Neural cell (in vitro differentiated cells): ENCODE results near the gene RAB3A. TPM values are rescaled to one million over a fixed set of nuclear protein-coding genes. Genes with fewer than 3 reads are reported as not detected.

Experiments used
- H2AFZ ChIP-seq: fragments of 200-600, 300-800 bp; sonication (generic), shearing (Covaris generic); 2 replicates; pipeline ENCODE4 v1.6.0; 2014; ENCODE audit warnings: low read depth, mild to moderate bottlenecking, antibody characterized with exemption, low read length, moderate library complexity
- H3F3A ChIP-seq: fragments of 200-600 bp; shearing (Covaris generic); 2 replicates; pipeline ENCODE4 v1.6.1; 2016; ENCODE audit warnings: mild to moderate bottlenecking, moderate library complexity, mixed read lengths, antibody characterized with exemption, low read length; ENCODE audit not compliant: insufficient read depth, poor library complexity, severe bottlenecking
- H3K27ac ChIP-seq: fragments of 200-600, 300-800 bp; sonication (generic), shearing (Covaris generic); 2 replicates; pipeline ENCODE4 v1.5.1; 2014; ENCODE audit warnings: mild to moderate bottlenecking, low read length, moderate library complexity
- H3K27me3 ChIP-seq: fragments of 300-800, 200-600 bp; sonication (generic), shearing (Covaris generic); 2 replicates; pipeline ENCODE4 v1.6.0; 2014; ENCODE audit warnings: mild to moderate bottlenecking, low read depth, low read length, moderate library complexity; ENCODE audit not compliant: insufficient read depth
- H3K36me3 ChIP-seq: fragments of 300-800, 200-600 bp; sonication (generic), shearing (Covaris generic); 2 replicates; pipeline ENCODE4 v1.5.1; 2014; ENCODE audit warnings: mild to moderate bottlenecking, antibody characterized with exemption, low read length, moderate library complexity; ENCODE audit not compliant: insufficient read depth
- H3K4me2 ChIP-seq: fragments of 300-800, 200-600 bp; sonication (generic), shearing (Covaris generic); 2 replicates; pipeline ENCODE4 v1.6.0; 2014; ENCODE audit warnings: mild to moderate bottlenecking, low read length
- H3K4me3 ChIP-seq: fragments of 300-800, 200-600 bp; sonication (generic), shearing (Covaris generic); 2 replicates; pipeline ENCODE4 v1.5.1; 2014; ENCODE audit warnings: mild to moderate bottlenecking, low read length, moderate library complexity
- H3K79me2 ChIP-seq: fragments of 200-600 bp; shearing (Covaris generic); replicated peaks from 2 replicates; pipeline ENCODE4 v1.6.0; 2014; ENCODE audit warnings: mild to moderate bottlenecking, low read length, moderate library complexity; ENCODE audit not compliant: insufficient read depth
- H3K9ac ChIP-seq: fragments of 300-800, 200-600 bp; sonication (generic), shearing (Covaris generic); 2 replicates; pipeline ENCODE4 v1.6.1; 2016; ENCODE audit warnings: mild to moderate bottlenecking, low read length, mixed read lengths
- H3K9me2 ChIP-seq: fragments of 200-600 bp; shearing (Covaris generic); 2 replicates; pipeline ENCODE4 v1.6.1; 2016; ENCODE audit warnings: mild to moderate bottlenecking, low read length, mixed read lengths; ENCODE audit not compliant: insufficient read depth
- H3K9me3 ChIP-seq: fragments of 200-600, 300-800 bp; sonication (generic), shearing (Covaris generic); 2 replicates; pipeline ENCODE4 v1.6.1; 2016; ENCODE audit warnings: mild to moderate bottlenecking, mixed run types, low read length, moderate library complexity, mixed read lengths
- H4K20me1 ChIP-seq: fragments of 200-600 bp; shearing (Covaris generic); 2 replicates; pipeline ENCODE4 v1.6.1; 2016; ENCODE audit warnings: mild to moderate bottlenecking, mixed run types; ENCODE audit not compliant: insufficient read depth
- EP300 ChIP-seq: fragments of 450-650 bp; conservative IDR thresholded peaks from 2 replicates; pipeline ENCODE4 v1.6.1; 2014; ENCODE audit warnings: antibody characterized with exemption, mild to moderate bottlenecking, moderate library complexity; ENCODE audit not compliant: poor library complexity, severe bottlenecking
- EZH2 ChIP-seq: fragments of 200-600, 300-800 bp; shearing (Covaris generic), sonication (generic); IDR thresholded peaks from 2 replicates; pipeline ENCODE4 v1.6.1; 2014; ENCODE audit warnings: antibody characterized with exemption, low read length, borderline replicate concordance, mild to moderate bottlenecking; ENCODE audit not compliant: insufficient read depth, poor library complexity, severe bottlenecking
- MXI1 ChIP-seq: fragments of 450-650 bp; conservative IDR thresholded peaks from 2 replicates; pipeline ENCODE4 v1.6.1; 2014; ENCODE audit warnings: antibody characterized with exemption, mild to moderate bottlenecking; ENCODE audit not compliant: poor library complexity, severe bottlenecking
- POLR2AphosphoS5 ChIP-seq: IDR thresholded peaks from 2 replicates; pipeline ENCODE4 v1.6.1; 2012
- RAD21 ChIP-seq: fragments of 450-650 bp; conservative IDR thresholded peaks from 2 replicates; pipeline ENCODE4 v1.6.1; 2014; ENCODE audit warnings: antibody characterized with exemption, mild to moderate bottlenecking, moderate library complexity
- SMC3 ChIP-seq: fragments of 450-650 bp; conservative IDR thresholded peaks from 2 replicates; pipeline ENCODE4 v1.6.1; 2014; ENCODE audit warnings: antibody characterized with exemption, mild to moderate bottlenecking, moderate library complexity; ENCODE audit not compliant: poor library complexity
- TAF1 ChIP-seq: IDR thresholded peaks from 2 replicates; pipeline ENCODE4 v1.6.1; 2012; ENCODE audit warnings: low read depth
- polyA plus RNA-seq: library from polyadenylated mRNA; depleted of rRNA; stranded (reverse); fragments of >200 nt; gene quantifications from 2 replicates; pipeline ENCODE4 v1.2.3, GENCODE V29; 2014
- TF ChIP-seq, protein P1 (sequence below): IDR thresholded peaks from 2 replicates; pipeline ENCODE4 v1.6.1; 2012; ENCODE audit warnings: borderline replicate concordance
- TF ChIP-seq, protein P2 (sequence below): fragments of 450-650 bp; IDR thresholded peaks from 2 replicates; pipeline ENCODE4 v1.5.1; 2014; ENCODE audit warnings: antibody characterized with exemption, mild to moderate bottlenecking, moderate library complexity; ENCODE audit not compliant: poor library complexity, severe bottlenecking

Gene RAB3A
- polyA plus RNA-seq, 1 donor from 2014 or later = 32.3 TPM

- H3F3A ChIP-seq = no peaks in the 10 kb centered on the region
- no peaks in the 10 kb centered on the region for H3K9me2 ChIP-seq
- no peaks in the 10 kb centered on the region for H3K9me3 ChIP-seq
- no peak overlapping the region for H3K4me2 ChIP-seq
- H3K9ac ChIP-seq = no peak overlapping the region
- H4K20me1 ChIP-seq = no peaks in the 10 kb centered on the region
- no peaks in the 10 kb centered on the region for H3K79me2 ChIP-seq
- H3K27me3 ChIP-seq = no peaks in the 10 kb centered on the region
- H3K4me3 ChIP-seq = no peak overlapping the region
- H3K36me3 ChIP-seq = no peaks in the 10 kb centered on the region
- H2AFZ ChIP-seq = no peak overlapping the region
- TF ChIP-seq TAF1 (no peak), RAD21 (no peak), MXI1 (no peak), POLR2AphosphoS5 (no peak), EP300 (no peak)
- TF ChIP-seq, protein P1, sequence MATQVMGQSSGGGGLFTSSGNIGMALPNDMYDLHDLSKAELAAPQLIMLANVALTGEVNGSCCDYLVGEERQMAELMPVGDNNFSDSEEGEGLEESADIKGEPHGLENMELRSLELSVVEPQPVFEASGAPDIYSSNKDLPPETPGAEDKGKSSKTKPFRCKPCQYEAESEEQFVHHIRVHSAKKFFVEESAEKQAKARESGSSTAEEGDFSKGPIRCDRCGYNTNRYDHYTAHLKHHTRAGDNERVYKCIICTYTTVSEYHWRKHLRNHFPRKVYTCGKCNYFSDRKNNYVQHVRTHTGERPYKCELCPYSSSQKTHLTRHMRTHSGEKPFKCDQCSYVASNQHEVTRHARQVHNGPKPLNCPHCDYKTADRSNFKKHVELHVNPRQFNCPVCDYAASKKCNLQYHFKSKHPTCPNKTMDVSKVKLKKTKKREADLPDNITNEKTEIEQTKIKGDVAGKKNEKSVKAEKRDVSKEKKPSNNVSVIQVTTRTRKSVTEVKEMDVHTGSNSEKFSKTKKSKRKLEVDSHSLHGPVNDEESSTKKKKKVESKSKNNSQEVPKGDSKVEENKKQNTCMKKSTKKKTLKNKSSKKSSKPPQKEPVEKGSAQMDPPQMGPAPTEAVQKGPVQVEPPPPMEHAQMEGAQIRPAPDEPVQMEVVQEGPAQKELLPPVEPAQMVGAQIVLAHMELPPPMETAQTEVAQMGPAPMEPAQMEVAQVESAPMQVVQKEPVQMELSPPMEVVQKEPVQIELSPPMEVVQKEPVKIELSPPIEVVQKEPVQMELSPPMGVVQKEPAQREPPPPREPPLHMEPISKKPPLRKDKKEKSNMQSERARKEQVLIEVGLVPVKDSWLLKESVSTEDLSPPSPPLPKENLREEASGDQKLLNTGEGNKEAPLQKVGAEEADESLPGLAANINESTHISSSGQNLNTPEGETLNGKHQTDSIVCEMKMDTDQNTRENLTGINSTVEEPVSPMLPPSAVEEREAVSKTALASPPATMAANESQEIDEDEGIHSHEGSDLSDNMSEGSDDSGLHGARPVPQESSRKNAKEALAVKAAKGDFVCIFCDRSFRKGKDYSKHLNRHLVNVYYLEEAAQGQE = no peak
- H3K27ac ChIP-seq = no peak overlapping the region
Observed at GRCh38 chr19:18239303-18239702, 35.5 kb upstream of the RAB3A start.

DNA sequence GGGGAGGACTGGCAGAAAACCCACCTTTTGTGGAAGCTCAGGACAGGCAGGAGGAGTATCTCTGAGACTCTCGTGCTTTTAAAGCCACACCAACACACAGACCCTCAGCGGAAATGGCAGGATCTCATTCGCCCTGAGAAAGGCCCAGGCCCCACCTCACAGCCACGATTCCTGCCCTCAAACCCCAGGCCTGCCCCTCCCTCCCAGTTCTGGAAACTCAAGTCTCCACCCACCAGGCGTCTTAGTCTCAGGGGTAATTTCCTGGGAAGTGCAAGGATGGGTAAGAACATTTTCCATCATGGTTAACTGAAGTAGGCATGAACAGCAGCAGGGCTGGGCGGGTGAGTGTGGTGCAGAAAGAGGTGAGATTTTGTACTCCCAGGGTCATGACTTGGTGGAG, 30.4 kb upstream of the RAB3A start:
- TF ChIP-seq MXI1 (no peak), TAF1 (no peak)
- Histone ChIP-seq H3K27me3 (peaks cover 27% of the 10 kb centered on the region), H3F3A (no peaks in the 10 kb centered on the region), H3K9me2 (no peaks in the 10 kb centered on the region), H2AFZ (no peak overlapping the region), H3K4me2 (no peak overlapping the region), H3K4me3 (peak overlapping the region; percentile 80), H3K9me3 (no peaks in the 10 kb centered on the region), H4K20me1 (no peaks in the 10 kb centered on the region), H3K36me3 (no peaks in the 10 kb centered on the region), H3K9ac (no peak overlapping the region), H3K79me2 (no peaks in the 10 kb centered on the region), H3K27ac (no peak overlapping the region)

DNA sequence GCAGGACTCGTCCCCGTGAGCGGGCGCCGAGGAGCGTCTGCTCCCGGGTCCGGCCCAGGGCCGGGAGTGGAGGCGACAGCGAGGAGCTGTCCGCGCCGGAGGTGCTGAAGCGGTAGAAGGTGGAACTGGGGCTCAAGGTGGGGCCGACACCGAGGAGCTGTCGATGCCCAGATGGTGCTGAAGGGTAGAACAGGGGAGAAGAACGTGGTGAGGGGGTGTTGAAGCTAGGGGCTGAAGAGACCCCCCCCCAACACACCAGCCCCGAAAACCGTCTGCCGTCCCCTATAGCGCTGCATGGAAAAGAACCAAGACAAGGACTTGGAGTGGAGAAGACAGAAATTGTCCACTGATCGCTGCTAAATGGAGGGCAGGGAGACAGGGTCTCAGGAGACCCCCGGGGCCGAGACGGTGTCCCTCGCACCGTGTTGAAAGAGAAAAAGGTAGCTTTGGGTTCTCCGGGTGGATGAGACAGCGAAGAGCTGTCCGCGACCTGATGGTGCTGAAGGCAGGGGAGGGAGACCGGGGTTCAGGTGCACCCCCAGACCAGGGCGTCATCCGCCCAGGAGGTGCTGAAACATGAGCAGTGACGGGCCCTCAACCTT, 29.5 kb upstream of the RAB3A start:
- Histone ChIP-seq H3K9ac (peak overlapping the region; percentile 73), H3K79me2 (no peaks in the 10 kb centered on the region), H2AFZ (peak overlapping the region; percentile 65), H3K36me3 (no peaks in the 10 kb centered on the region), H3K4me2 (peak overlapping the region; percentile 51), H4K20me1 (no peaks in the 10 kb centered on the region), H3K27ac (peak overlapping the region; percentile 47), H3K9me2 (no peaks in the 10 kb centered on the region), H3F3A (no peaks in the 10 kb centered on the region), H3K27me3 (peaks cover 27% of the 10 kb centered on the region), H3K9me3 (no peaks in the 10 kb centered on the region), H3K4me3 (peak overlapping the region; percentile 80)
- TF ChIP-seq, protein P1 = peak; percentile 97
- TF ChIP-seq MXI1 (peak; percentile 10), RAD21 (no peak), SMC3 (peak; percentile 5), EZH2 (no peak), POLR2AphosphoS5 (no peak)
- TF ChIP-seq, protein P2, sequence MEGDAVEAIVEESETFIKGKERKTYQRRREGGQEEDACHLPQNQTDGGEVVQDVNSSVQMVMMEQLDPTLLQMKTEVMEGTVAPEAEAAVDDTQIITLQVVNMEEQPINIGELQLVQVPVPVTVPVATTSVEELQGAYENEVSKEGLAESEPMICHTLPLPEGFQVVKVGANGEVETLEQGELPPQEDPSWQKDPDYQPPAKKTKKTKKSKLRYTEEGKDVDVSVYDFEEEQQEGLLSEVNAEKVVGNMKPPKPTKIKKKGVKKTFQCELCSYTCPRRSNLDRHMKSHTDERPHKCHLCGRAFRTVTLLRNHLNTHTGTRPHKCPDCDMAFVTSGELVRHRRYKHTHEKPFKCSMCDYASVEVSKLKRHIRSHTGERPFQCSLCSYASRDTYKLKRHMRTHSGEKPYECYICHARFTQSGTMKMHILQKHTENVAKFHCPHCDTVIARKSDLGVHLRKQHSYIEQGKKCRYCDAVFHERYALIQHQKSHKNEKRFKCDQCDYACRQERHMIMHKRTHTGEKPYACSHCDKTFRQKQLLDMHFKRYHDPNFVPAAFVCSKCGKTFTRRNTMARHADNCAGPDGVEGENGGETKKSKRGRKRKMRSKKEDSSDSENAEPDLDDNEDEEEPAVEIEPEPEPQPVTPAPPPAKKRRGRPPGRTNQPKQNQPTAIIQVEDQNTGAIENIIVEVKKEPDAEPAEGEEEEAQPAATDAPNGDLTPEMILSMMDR = peak; percentile 38
